Fibroblast of mammary gland (primary cell): ENCODE data around the gene ATP5ME.
"Not testable (repeated sequence)": the region's sequence is repeated elsewhere in the genome, so short reads cannot be mapped to it uniquely, and the experiment has no call there.

Experiments used
- DNase-seq: peaks from one replicate; pipeline ENCODE4 v3.0.0-alpha.2; 2010; ENCODE audit warnings: low read depth
- H3K4me3 ChIP-seq: 2 replicates; pipeline ENCODE4 v1.5.1; 2011; ENCODE audit warnings: low read depth, mild to moderate bottlenecking, low read length, moderate library complexity; ENCODE audit not compliant: control insufficient read depth
- TF ChIP-seq, protein P1 (sequence below): conservative IDR thresholded peaks from 2 replicates; pipeline ENCODE4 v1.5.1; 2011; ENCODE audit warnings: low read depth, low read length, inconsistent platforms; ENCODE audit not compliant: control insufficient read depth, insufficient read depth

Gene ATP5ME

DNA sequence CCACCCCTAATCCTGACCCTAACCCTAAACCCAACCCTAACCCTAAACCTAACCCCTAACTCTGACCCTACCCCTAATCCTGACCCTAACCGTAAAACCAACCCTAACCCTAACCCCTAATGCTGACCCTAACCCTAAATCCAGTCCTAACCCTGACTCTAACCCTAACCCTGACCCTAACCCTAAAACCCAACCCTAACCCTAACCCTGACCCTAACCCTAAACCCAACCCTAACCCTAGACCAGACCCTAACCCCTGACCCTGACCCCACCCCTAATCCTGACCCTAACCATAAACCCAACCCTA is 30.8 kb upstream of the ATP5ME start:
- TF ChIP-seq, protein P1, sequence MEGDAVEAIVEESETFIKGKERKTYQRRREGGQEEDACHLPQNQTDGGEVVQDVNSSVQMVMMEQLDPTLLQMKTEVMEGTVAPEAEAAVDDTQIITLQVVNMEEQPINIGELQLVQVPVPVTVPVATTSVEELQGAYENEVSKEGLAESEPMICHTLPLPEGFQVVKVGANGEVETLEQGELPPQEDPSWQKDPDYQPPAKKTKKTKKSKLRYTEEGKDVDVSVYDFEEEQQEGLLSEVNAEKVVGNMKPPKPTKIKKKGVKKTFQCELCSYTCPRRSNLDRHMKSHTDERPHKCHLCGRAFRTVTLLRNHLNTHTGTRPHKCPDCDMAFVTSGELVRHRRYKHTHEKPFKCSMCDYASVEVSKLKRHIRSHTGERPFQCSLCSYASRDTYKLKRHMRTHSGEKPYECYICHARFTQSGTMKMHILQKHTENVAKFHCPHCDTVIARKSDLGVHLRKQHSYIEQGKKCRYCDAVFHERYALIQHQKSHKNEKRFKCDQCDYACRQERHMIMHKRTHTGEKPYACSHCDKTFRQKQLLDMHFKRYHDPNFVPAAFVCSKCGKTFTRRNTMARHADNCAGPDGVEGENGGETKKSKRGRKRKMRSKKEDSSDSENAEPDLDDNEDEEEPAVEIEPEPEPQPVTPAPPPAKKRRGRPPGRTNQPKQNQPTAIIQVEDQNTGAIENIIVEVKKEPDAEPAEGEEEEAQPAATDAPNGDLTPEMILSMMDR: no peak
- DNase-seq: no peak
- H3K4me3 ChIP-seq: peak overlapping the region; percentile 51

DNA sequence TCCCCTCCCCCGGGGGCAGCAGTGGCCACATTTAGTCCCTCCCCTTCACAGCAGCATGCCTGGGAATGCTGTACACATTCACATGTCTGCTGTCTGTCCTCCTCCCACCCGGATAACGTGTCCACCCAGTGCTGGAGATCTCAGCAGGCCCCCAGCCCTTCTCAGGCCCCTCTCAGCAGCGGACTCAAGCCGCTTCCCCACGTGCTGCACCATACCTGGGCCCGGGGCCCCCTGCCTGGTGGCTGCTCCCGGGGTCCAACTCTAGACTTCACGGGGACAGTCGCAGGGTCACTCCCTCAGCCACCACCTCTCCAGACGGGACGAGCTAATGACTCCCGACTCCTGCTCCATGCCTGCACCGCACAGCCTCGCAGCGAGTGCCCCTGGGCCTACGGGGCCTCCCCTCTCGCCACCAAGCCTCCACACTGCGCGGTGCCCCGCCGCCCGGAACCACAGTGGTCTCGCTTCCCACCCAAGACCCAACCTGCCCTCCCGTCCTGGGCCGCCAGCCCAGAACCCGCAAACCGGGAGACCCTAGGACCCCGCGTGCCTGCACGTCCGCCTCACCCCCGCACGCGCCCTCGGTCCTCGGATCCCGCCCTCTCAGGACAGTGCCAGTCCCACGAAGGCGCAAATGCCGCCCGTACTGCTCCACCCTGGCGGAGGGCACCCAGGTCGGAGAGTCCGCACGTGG is 30.3 kb upstream of the ATP5ME start:
- no peak overlapping the region for H3K4me3 ChIP-seq
- TF ChIP-seq, protein P1: no peak

DNA sequence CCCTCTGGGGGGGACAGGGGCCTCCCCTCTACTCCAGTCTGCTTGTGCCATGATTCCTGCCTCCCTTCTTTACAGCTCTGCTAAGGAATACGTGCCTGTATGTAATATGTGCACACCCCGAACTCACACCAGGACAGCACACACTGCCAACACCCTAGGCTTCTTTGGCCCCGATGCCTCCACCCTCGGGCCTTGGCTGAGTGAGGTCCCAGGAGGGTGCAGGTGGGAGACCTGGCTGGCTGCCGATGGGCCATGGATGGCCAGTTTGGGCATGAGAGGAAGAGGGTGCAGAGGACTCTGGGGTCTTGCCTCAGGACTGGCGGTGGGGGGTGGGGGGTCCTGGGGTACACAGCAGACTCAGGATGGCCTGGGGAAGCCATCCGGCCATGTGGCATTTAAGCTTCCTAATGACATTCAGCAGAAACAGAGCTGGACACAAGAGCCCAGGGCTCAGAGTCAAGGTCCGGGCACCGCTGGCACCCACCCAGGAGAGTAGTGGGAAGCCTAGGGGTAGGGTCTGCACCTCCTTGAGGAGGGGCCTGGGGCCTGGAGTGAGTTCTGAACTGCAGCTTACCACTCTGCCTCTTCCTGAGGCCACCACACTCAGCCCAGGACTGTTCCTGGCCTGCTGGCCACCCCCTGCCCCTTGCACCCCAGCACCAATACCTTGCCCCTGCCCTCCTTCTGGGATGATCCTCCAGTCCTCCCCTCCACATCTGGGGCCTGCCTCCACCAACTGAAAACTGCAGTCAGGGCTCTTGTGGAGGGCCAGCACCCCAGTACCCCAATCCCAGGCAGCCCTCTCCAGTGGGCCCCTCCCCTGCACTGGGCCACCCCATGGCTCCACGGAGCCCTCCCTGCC is 29.5 kb upstream of the ATP5ME start:
- DNase-seq: no peak
- no peak overlapping the region for H3K4me3 ChIP-seq
- TF ChIP-seq, protein P1: no peak

More for the DNA sequence above, 30.3 kb upstream of the ATP5ME start:
- no peak for DNase-seq

DNA sequence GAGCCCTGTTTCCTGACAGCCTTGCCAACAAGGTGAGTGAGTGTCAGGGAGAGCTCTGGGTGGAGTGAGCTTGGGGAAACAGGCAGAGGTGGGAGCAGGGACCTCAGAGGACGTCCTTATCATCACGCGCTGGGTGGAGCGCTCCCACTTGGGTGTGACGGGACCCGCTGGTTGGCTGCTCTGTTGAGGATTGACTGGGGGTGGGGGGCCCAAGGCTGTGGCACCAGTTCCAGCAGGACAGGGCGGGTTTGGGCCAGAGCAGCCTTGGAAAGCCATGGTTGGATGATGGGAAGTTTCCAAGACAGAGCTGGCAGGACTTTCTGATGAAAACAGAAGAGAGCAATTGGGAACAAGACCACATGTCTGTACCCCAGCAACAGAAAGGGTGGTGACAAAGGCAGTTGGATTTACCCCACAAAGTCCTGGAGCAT is 28.6 kb upstream of the ATP5ME start:
- DNase-seq: no peak
- H3K4me3 ChIP-seq: no peak overlapping the region
- TF ChIP-seq, protein P1: no peak

DNA sequence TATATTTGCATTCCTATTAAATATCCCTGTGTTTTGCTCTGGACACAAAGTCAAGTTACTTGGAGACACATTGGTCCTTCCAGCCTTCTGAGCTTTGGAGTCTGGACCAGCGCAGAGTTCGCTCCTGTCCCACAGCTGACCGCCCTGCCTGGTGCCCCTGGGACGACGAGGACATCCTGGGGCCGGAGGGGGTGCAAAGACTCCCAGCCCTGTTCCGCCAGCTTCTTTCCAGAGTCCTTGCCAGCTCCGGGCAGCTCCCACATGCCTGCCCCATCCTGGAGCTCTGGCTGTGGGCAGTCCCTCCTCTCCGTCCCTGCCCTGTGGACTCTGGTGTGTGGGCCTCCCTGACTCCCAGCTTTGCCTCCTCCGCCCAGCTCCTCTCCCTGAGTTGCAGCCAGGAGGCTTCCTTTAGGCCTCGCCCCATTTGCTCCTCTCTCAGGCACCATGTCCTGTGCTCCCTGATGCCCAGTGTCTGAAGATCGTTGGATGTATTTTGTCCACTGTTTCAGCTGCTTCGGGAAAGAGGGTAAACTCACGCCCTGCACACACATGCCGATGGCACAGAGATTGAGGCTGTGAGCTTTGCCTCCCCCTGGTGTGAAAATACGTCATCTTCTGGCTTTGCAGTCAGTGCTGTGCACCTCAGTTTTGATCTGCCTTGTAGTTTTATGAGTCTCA is 26.6 kb upstream of the ATP5ME start:
- H3K4me3 ChIP-seq: no peak overlapping the region
- DNase-seq: no peak
- TF ChIP-seq, protein P1: no peak

DNA sequence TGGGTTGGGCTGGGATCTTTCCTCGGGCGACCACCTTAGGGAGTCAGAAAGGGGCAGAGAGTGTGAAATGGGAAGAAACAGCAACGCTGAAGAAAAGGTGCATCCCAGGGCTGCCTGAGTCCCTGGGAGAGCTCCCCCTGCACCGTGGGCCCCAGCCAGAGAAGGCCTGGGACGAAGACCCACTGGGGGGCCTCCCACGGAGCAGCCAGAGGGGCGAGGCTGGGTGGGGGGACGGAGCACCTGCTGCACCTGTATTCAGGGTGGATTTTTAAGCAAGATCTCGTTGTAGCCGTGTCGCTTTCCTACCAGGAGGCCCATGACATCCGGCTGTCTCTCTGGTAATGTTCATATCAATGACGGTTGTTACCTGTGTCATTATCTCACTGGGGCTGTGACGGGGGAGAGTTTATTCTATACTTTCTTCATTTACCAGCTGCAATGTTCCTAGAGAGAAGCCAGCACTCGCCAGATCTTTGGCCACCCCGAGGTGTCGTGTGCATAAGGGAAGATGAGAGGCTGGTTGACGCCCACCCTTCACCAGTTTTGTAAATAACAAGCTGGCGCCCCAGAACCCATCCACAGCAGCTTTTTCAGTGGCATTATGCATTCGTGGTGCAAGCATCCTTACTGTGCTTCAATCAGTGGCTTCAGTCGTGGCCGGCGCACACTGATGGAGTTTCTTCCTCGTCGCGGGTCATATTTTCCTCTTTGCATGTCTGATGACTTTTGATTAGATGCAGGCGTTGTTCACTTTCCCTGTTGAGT is 25.9 kb upstream of the ATP5ME start:
- DNase-seq: no peak
- no peak overlapping the region for H3K4me3 ChIP-seq
- TF ChIP-seq, protein P1: no peak

DNA sequence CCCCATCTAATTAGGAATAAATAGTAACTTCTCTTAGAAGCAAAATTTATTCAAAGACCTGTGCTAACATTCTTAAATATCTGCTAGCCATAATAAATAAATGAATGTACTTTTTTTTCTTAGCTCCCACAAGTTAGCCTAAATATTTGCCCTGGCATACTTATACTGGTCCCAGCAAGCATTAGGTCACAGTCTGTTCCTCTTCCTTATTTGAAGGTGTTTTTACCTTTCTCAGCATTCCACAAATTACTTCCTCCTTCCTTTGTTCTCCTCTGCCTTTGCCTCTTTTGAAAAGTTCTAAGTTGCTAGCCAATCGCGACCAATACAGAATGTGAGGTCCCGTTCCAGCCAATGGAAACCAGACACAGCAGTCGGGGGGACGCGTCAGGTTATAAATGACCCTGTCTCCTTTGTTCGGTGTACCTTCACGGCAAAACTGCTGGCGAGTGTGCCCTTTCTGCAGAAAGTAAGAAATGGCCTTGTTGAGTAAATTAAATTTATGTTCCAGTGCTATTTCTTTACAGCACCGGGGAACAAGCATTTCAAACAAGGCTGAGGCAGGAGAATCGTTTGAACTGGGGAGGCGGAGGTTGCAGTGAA is 20.4 kb upstream of the ATP5ME start:
- not testable (repeated sequence) for DNase-seq, H3K4me3 ChIP-seq
